WTC11 (cell line): ENCODE data around the gene AKT2.
"Not testable (repeated sequence)": the region's sequence is repeated elsewhere in the genome, so short reads cannot be mapped to it uniquely, and the experiment has no call there.

Experiments
- CREM ChIP-seq: sonication (generic); formaldehyde crosslinking; IDR thresholded peaks from 2 replicates; pipeline ENCODE4 v1.8.1; 2022; ENCODE audit warnings: mild to moderate bottlenecking, missing genetic modification reagents, moderate library complexity
- ELF4 ChIP-seq: sonication (generic); formaldehyde crosslinking; IDR thresholded peaks from 2 replicates; pipeline ENCODE4 v1.8.1; 2022; ENCODE audit warnings: low read depth, mild to moderate bottlenecking, moderate library complexity, missing genetic modification reagents
- NFATC4 ChIP-seq: fragments of 250-450 bp; sonication (Bioruptor Pico); IDR thresholded peaks from 2 replicates; pipeline ENCODE4 v1.9.0; 2021; ENCODE audit warnings: mild to moderate bottlenecking
- RELA ChIP-seq: sonication (generic); formaldehyde crosslinking; IDR thresholded peaks from 2 replicates; pipeline ENCODE4 v1.8.1; 2022; ENCODE audit warnings: missing genetic modification reagents, mild to moderate bottlenecking, borderline replicate concordance
- SMAD4 ChIP-seq: sonication (generic); formaldehyde crosslinking; IDR thresholded peaks from 2 replicates; pipeline ENCODE4 v1.8.0; 2022; ENCODE audit warnings: mild to moderate bottlenecking, missing genetic modification reagents
- SP1 ChIP-seq: sonication (generic); formaldehyde crosslinking; conservative IDR thresholded peaks from 2 replicates; pipeline ENCODE4 v1.8.1; 2022; ENCODE audit warnings: missing genetic modification reagents
- TEAD4 ChIP-seq: sonication (generic); formaldehyde crosslinking; IDR thresholded peaks from 2 replicates; pipeline ENCODE4 v1.8.0; 2022; ENCODE audit warnings: mild to moderate bottlenecking, missing genetic modification reagents
- ZNF396 ChIP-seq: fragments of 250-450 bp; sonication (Bioruptor Pico); IDR thresholded peaks from 2 replicates; pipeline ENCODE4 v1.8.0; 2021; ENCODE audit warnings: mild to moderate bottlenecking, moderate library complexity, borderline replicate concordance
- TF ChIP-seq, protein P1 (sequence below): fragments of 200-600 bp; IDR thresholded peaks from 2 replicates; pipeline ENCODE4 v1.8.0; 2022; ENCODE audit warnings: antibody characterized with exemption
- TF ChIP-seq, protein P2 (sequence below): sonication (generic); formaldehyde crosslinking; IDR thresholded peaks from 2 replicates; pipeline ENCODE4 v1.8.1; 2022; ENCODE audit warnings: low read depth, mild to moderate bottlenecking, moderate library complexity, missing genetic modification reagents, borderline replicate concordance
- TF ChIP-seq, protein P3 (sequence below): sonication (generic); formaldehyde crosslinking; IDR thresholded peaks from 2 replicates; pipeline ENCODE4 v1.8.1; 2023; ENCODE audit warnings: mild to moderate bottlenecking, missing genetic modification reagents, moderate library complexity
- TF ChIP-seq, protein P4 (sequence below): sonication (generic); formaldehyde crosslinking; IDR thresholded peaks from 2 replicates; pipeline ENCODE4 v1.8.1; 2022; ENCODE audit warnings: low read depth, missing genetic modification reagents, borderline replicate concordance
- TF ChIP-seq, protein P5 (sequence below): sonication (generic); formaldehyde crosslinking; conservative IDR thresholded peaks from 2 replicates; pipeline ENCODE4 v1.8.1; 2023; ENCODE audit warnings: mild to moderate bottlenecking, low read depth, missing genetic modification reagents, moderate library complexity

DNA sequence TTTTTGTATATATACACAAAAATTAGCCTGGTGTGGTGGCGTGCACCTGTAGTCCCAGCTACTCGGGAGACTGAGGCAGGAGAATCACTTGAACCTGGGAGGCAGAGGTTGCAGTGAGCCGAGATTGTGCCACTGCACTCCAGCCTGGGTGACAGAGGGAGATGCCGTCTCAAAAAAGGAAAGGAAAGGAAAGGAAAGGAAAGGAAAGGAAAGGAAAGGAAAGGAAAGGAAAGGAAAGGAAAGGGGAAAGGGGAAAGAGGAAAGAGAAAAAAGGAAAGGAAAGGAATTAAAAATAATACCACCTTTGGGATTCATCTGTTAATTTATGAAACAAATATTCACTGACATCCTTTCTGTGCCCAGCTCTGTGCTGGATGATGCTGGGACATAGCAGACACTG is 66.1 kb downstream of the AKT2 start:
- TF ChIP-seq, protein P1, sequence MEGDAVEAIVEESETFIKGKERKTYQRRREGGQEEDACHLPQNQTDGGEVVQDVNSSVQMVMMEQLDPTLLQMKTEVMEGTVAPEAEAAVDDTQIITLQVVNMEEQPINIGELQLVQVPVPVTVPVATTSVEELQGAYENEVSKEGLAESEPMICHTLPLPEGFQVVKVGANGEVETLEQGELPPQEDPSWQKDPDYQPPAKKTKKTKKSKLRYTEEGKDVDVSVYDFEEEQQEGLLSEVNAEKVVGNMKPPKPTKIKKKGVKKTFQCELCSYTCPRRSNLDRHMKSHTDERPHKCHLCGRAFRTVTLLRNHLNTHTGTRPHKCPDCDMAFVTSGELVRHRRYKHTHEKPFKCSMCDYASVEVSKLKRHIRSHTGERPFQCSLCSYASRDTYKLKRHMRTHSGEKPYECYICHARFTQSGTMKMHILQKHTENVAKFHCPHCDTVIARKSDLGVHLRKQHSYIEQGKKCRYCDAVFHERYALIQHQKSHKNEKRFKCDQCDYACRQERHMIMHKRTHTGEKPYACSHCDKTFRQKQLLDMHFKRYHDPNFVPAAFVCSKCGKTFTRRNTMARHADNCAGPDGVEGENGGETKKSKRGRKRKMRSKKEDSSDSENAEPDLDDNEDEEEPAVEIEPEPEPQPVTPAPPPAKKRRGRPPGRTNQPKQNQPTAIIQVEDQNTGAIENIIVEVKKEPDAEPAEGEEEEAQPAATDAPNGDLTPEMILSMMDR: not testable (repeated sequence)
- not testable (repeated sequence) for TF ChIP-seq SP1 (CRISPR knock-in tag); ELF4 (CRISPR knock-in tag); RELA; TEAD4 (CRISPR knock-in tag); ZNF396; SMAD4 (CRISPR knock-in tag); NFATC4 (CRISPR knock-in tag); CREM (CRISPR knock-in tag)
- TF ChIP-seq, protein P2, sequence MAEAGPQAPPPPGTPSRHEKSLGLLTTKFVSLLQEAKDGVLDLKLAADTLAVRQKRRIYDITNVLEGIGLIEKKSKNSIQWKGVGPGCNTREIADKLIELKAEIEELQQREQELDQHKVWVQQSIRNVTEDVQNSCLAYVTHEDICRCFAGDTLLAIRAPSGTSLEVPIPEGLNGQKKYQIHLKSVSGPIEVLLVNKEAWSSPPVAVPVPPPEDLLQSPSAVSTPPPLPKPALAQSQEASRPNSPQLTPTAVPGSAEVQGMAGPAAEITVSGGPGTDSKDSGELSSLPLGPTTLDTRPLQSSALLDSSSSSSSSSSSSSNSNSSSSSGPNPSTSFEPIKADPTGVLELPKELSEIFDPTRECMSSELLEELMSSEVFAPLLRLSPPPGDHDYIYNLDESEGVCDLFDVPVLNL (CRISPR knock-in tag): not testable (repeated sequence)
- TF ChIP-seq, protein P3, sequence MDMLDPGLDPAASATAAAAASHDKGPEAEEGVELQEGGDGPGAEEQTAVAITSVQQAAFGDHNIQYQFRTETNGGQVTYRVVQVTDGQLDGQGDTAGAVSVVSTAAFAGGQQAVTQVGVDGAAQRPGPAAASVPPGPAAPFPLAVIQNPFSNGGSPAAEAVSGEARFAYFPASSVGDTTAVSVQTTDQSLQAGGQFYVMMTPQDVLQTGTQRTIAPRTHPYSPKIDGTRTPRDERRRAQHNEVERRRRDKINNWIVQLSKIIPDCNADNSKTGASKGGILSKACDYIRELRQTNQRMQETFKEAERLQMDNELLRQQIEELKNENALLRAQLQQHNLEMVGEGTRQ (CRISPR knock-in tag): not testable (repeated sequence)
- TF ChIP-seq, protein P4, sequence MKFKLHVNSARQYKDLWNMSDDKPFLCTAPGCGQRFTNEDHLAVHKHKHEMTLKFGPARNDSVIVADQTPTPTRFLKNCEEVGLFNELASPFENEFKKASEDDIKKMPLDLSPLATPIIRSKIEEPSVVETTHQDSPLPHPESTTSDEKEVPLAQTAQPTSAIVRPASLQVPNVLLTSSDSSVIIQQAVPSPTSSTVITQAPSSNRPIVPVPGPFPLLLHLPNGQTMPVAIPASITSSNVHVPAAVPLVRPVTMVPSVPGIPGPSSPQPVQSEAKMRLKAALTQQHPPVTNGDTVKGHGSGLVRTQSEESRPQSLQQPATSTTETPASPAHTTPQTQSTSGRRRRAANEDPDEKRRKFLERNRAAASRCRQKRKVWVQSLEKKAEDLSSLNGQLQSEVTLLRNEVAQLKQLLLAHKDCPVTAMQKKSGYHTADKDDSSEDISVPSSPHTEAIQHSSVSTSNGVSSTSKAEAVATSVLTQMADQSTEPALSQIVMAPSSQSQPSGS (CRISPR knock-in tag): not testable (repeated sequence)
- TF ChIP-seq, protein P5, sequence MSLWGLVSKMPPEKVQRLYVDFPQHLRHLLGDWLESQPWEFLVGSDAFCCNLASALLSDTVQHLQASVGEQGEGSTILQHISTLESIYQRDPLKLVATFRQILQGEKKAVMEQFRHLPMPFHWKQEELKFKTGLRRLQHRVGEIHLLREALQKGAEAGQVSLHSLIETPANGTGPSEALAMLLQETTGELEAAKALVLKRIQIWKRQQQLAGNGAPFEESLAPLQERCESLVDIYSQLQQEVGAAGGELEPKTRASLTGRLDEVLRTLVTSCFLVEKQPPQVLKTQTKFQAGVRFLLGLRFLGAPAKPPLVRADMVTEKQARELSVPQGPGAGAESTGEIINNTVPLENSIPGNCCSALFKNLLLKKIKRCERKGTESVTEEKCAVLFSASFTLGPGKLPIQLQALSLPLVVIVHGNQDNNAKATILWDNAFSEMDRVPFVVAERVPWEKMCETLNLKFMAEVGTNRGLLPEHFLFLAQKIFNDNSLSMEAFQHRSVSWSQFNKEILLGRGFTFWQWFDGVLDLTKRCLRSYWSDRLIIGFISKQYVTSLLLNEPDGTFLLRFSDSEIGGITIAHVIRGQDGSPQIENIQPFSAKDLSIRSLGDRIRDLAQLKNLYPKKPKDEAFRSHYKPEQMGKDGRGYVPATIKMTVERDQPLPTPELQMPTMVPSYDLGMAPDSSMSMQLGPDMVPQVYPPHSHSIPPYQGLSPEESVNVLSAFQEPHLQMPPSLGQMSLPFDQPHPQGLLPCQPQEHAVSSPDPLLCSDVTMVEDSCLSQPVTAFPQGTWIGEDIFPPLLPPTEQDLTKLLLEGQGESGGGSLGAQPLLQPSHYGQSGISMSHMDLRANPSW (CRISPR knock-in tag): not testable (repeated sequence)
